ENCODE measurements around the gene BMAL1. TPM values are rescaled to one million over a fixed set of nuclear protein-coding genes. Genes with fewer than 3 reads are reported as not detected.

BMAL1 gene
- total RNA-seq, 1 experiment from 2014 or later: 8.3 TPM

GRCh38 chr11:13229711-13230318 lies 47.8 kb upstream of the BMAL1 start:
- Mint-ChIP-seq H3K4me3 (no peak overlapping the region), H3K36me3 (no peaks in the 10 kb centered on the region), H3K27me3 (ENCODE audit: low read depth) (no peaks in the 10 kb centered on the region), H3K4me1 (no peaks in the 10 kb centered on the region), H3K9me3 (no peaks in the 10 kb centered on the region), H3K27ac (no peak overlapping the region)
- ATAC-seq (no peak), DNase-seq (ENCODE audit: low spot score) (no peak)
- ChIA-PET CTCF (interaction anchor here (1.2 to 1.4 kb wide), 3 partner anchors 19 to 124 kb away, joined by 3 to 6 read pairs (median 3); no protein-coding TSS in a partner anchor), POLR2A (no interaction called here)
- no peak for TF ChIP-seq PREB (CRISPR knock-in tag; IDR thresholded peaks at IDR 0.05; ENCODE audit: borderline replicate concordance)

- no peaks in the 10 kb centered on the region for H3K4me1 Mint-ChIP-seq
- ChIA-PET CTCF (no interaction called here), POLR2A (no interaction called here)
- H3K27ac Mint-ChIP-seq: no peak overlapping the region
- no peaks in the 10 kb centered on the region for H3K9me3 Mint-ChIP-seq
- ATAC-seq: no peak
- TF ChIP-seq AR (CRISPR knock-in tag; IDR thresholded peaks at IDR 0.05): no peak
- no peak for TF ChIP-seq E2F5 (CRISPR knock-in tag; IDR thresholded peaks at IDR 0.05)
- TF ChIP-seq SMAD3 (CRISPR knock-in tag; IDR thresholded peaks at IDR 0.05; ENCODE audit: borderline replicate concordance): no peak
- TF ChIP-seq ZNF263 (CRISPR knock-in tag; IDR thresholded peaks at IDR 0.05; ENCODE audit: low read depth): no peak
- no peak for TF ChIP-seq IRF2 (CRISPR knock-in tag; IDR thresholded peaks at IDR 0.05; ENCODE audit: borderline replicate concordance, low read depth)
- no peak for TF ChIP-seq ZNF219 (CRISPR knock-in tag; IDR thresholded peaks at IDR 0.05; ENCODE audit: borderline replicate concordance)
- no peak for TF ChIP-seq ATF1 (CRISPR knock-in tag; IDR thresholded peaks at IDR 0.05)
- no peak for TF ChIP-seq ZNF232 (CRISPR knock-in tag; IDR thresholded peaks at IDR 0.05)
- TF ChIP-seq ETV6 (CRISPR knock-in tag; IDR thresholded peaks at IDR 0.05): no peak
- TF ChIP-seq NR2C2 (CRISPR knock-in tag; IDR thresholded peaks at IDR 0.05): no peak
- no peak for DNase-seq (ENCODE audit: low spot score)
- H3K4me3 Mint-ChIP-seq: no peak overlapping the region
- no peaks in the 10 kb centered on the region for H3K36me3 Mint-ChIP-seq
- H3K27me3 Mint-ChIP-seq (ENCODE audit: low read depth): peaks cover 3% of the 10 kb centered on the region; the same call in 1 of the 2 replicates
Observed at GRCh38 chr11:13233173-13233745, 44.3 kb upstream of the BMAL1 start.

GRCh38 chr11:13235895-13236294 lies 41.7 kb upstream of the BMAL1 start:
- ChIA-PET POLR2A (no interaction called here), CTCF (interaction anchor here (1.0 kb wide), 1 partner anchor 25 kb away, joined by 3 read pairs; no protein-coding TSS in a partner anchor)
- no peaks in the 10 kb centered on the region for H3K36me3 Mint-ChIP-seq
- H3K4me1 Mint-ChIP-seq: no peaks in the 10 kb centered on the region; the same call in 1 of the 2 replicates
- TF ChIP-seq USF1 (CRISPR knock-in tag; IDR thresholded peaks at IDR 0.05) (no peak), MYBL2 (CRISPR knock-in tag; IDR thresholded peaks at IDR 0.05) (no peak), MXD4 (CRISPR knock-in tag; IDR thresholded peaks at IDR 0.05; ENCODE audit: borderline replicate concordance) (no peak)
- no peak overlapping the region for H3K27ac Mint-ChIP-seq
- ATAC-seq: no peak
- no peak overlapping the region for H3K4me3 Mint-ChIP-seq
- no peaks in the 10 kb centered on the region for H3K9me3 Mint-ChIP-seq
- peaks cover 3% of the 10 kb centered on the region; the same call in 1 of the 2 replicates for H3K27me3 Mint-ChIP-seq (ENCODE audit: low read depth)
- DNase-seq (ENCODE audit: low spot score): no peak

Data from WTC11 (cell line).